ENCODE data around the gene CYP2U1.

DNA sequence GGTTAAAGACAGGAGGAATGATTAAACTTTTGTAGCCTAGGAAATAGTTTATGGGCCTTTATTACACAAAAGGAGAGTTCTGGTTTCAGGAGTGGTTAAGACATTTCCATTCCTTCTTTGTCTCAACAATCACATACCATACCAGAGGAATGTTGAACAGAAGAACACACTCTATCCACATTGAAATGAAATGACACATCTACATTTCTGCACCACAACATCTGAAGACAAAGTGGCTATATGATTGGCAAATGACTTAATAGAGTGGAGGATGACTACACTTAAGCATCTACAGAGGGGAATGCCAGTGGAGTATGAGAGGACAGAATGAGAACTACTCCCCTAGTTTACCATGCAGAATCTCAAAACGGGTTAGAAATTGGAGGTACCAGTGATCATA lies 8.0 kb downstream of the CYP2U1 start:
- no peak for TF ChIP-seq CTCF (conservative IDR thresholded peaks at IDR 0.05; ENCODE audit: low read depth, low read length)
- no peak for TF ChIP-seq EZH2 (IDR thresholded peaks at IDR 0.05; ENCODE audit: borderline replicate concordance, low read depth, low read length, poor library complexity, severe bottlenecking)

Measured in A673 (cell line).